ENCODE data around the gene RALGAPB.

RALGAPB gene

GRCh38 chr20:38551056-38551626 is 78.5 kb downstream of the RALGAPB start:
- H3K4me3 ChIP-seq (ENCODE audit: low read depth, low read length) = no peak overlapping the region
- ChIA-PET POLR2A (interaction anchor here (0.6 kb wide), 1 partner anchor 9 kb away, joined by 4 read pairs; no protein-coding TSS in a partner anchor), CTCF (interaction anchor here (2.1 kb wide), 1 partner anchor 105 kb away, joined by 4 read pairs; no protein-coding TSS in a partner anchor)
- TF ChIP-seq CTCF (IDR thresholded peaks at IDR 0.05; ENCODE audit: insufficient read depth, low read length, missing control alignments) = no peak
- DNase-seq (ENCODE audit: low read depth, low spot score) = no peak

- CTCF ChIA-PET = interaction anchor here (1.0 kb wide), 1 partner anchor 12 kb away, joined by 3 read pairs; no protein-coding TSS in a partner anchor
- POLR2A ChIA-PET = no interaction called here
- no peak for DNase-seq (ENCODE audit: low read depth, low spot score)
- H3K4me3 ChIP-seq (ENCODE audit: low read depth, low read length) = no peak overlapping the region
- TF ChIP-seq CTCF (IDR thresholded peaks at IDR 0.05; ENCODE audit: insufficient read depth, low read length, missing control alignments) = no peak
These were observed 82.3 kb downstream of the RALGAPB start for GRCh38 chr20:38554986-38555385.

- POLR2A ChIA-PET = no interaction called here
These were observed 82.8 kb downstream of the RALGAPB start for GRCh38 chr20:38555395-38555794.

DNA sequence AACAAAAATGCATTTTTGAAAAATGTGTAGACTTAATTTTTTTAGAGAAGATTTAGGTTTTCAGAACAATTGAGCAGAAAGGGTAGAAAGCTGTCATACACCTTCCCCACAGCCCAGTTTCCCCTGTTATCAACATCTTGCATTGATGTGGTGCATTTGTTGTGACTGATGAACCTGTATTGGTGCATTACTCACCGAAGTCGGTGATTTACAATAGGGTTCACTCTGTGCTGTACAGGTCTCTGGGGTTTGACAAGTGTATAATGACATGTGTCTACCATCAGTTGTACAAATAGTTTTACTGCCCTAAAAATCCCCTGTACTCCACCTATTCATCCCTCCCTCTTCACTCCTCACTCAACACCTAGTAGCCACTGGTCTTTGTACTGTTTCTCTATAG is 84.5 kb downstream of the RALGAPB start:
- no peak for DNase-seq (ENCODE audit: low read depth, low spot score)
- CTCF ChIA-PET = no interaction called here
- H3K4me3 ChIP-seq (ENCODE audit: low read depth, low read length) = no peak overlapping the region
- POLR2A ChIA-PET = no interaction called here
- TF ChIP-seq CTCF (IDR thresholded peaks at IDR 0.05; ENCODE audit: insufficient read depth, low read length, missing control alignments) = no peak

More at GRCh38 chr20:38555395-38555794, 82.8 kb downstream of the RALGAPB start:
- no peak for TF ChIP-seq CTCF (IDR thresholded peaks at IDR 0.05; ENCODE audit: insufficient read depth, low read length, missing control alignments)
- DNase-seq (ENCODE audit: low read depth, low spot score) = no peak
- no peak overlapping the region for H3K4me3 ChIP-seq (ENCODE audit: low read depth, low read length)
- CTCF ChIA-PET = interaction anchor here (1.0 kb wide), 1 partner anchor 11 kb away, joined by 3 read pairs; no protein-coding TSS in a partner anchor

- no peak for DNase-seq (ENCODE audit: low read depth, low spot score)
- POLR2A ChIA-PET = no interaction called here
- H3K4me3 ChIP-seq (ENCODE audit: low read depth, low read length) = no peak overlapping the region
- CTCF ChIA-PET = no interaction called here
- no peak for TF ChIP-seq CTCF (IDR thresholded peaks at IDR 0.05; ENCODE audit: insufficient read depth, low read length, missing control alignments)
These were observed 86.1 kb downstream of the RALGAPB start for GRCh38 chr20:38558596-38559360.

DNA sequence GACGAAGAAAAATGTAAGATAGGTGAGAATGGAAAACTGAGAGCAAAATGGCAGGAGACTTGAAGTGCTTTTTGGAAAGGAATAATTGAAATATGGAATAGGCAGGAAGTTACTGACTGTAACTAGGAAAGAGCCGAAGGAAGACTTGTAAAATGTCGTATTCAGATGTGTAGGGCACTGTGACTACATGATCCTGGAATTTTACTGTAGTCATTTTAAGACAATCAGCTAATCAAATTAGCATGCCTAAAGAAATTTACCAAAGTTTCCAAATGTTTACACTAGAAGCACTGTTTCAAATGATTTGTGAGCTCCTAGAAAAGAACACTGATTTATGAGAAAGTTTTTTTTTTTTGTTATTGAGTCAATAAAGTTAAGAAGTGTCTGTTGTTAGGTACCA is 87.1 kb downstream of the RALGAPB start:
- H3K4me3 ChIP-seq (ENCODE audit: low read depth, low read length) = no peak overlapping the region
- no peak for DNase-seq (ENCODE audit: low read depth, low spot score)
- TF ChIP-seq CTCF (IDR thresholded peaks at IDR 0.05; ENCODE audit: insufficient read depth, low read length, missing control alignments) = no peak
- POLR2A ChIA-PET = interaction anchor here (0.6 kb wide), 1 partner anchor 9 kb away, joined by 4 read pairs; no protein-coding TSS in a partner anchor
- CTCF ChIA-PET = no interaction called here
